Left lung (tissue), 10 donors: ENCODE data around the gene CMIP. TPM values are rescaled to one million over a fixed set of nuclear protein-coding genes. Genes with fewer than 3 reads are reported as not detected.

Experiments used
- ATAC-seq: fragments of 200-7000 bp; cut with Tn5 transposase; one replicate; pipeline ENCODE4 v1.9.1; 2020; ENCODE audit warnings: moderate library complexity
- DNase-seq, 4 donors: peaks; one replicate each; pipeline ENCODE4 v3.0.0-alpha.2; 2013 to 2020
- H3K27ac ChIP-seq, 2 donors: fragments of 200-600 bp; sonication (generic) in 1 of 2; one replicate each; pipeline versions ENCODE4 v1.5.0 to v1.8.0; 2020 to 2021
- H3K27me3 ChIP-seq, 2 donors: fragments of 200-600 bp; sonication (generic) in 1 of 2; one replicate each; pipeline versions ENCODE4 v1.5.0 to v1.8.0; 2020 to 2021
- H3K36me3 ChIP-seq, 2 donors: fragments of 200-600 bp; sonication (generic) in 1 of 2; one replicate each; pipeline versions ENCODE4 v1.5.0 to v1.8.0; 2020 to 2021
- H3K4me1 ChIP-seq, 2 donors: fragments of 200-600 bp; one replicate each; pipeline ENCODE4 v1.8.0; 2021
- H3K4me3 ChIP-seq, 2 donors: fragments of 200-600 bp; sonication (generic) in 1 of 2; one replicate each; pipeline versions ENCODE4 v1.5.0 to v1.8.0; 2020 to 2021; ENCODE audit warnings: mild to moderate bottlenecking in 1 of 2
- H3K9me3 ChIP-seq, 2 donors: fragments of 200-600 bp; sonication (generic) in 1 of 2; one replicate each; pipeline versions ENCODE4 v1.5.0 to v1.8.0; 2020 to 2021
- CTCF ChIP-seq, 2 donors: fragments of 200-600 bp; sonication (generic) in 1 of 2; IDR thresholded peaks; one replicate each; pipeline versions ENCODE4 v1.5.0 to v1.8.0; 2021; ENCODE audit warnings: antibody characterized with exemption in 2 of 2
- intact Hi-C, 2 donors: fragments of 100-400 bp; cut with DNase I; formaldehyde crosslinking; loops; one replicate each; pipeline versions ENCODE4 v1.11.2 to v1.14.2; 2022
- polyA plus RNA-seq, 6 donors: library from polyadenylated mRNA; unstranded; fragments of 120-200 nt; gene quantifications; one replicate each; pipeline ENCODE4 v1.2.1, GENCODE V29; 2013; ENCODE audit not compliant: insufficient read length in 6 of 6
- total RNA-seq, 2 donors: library from RNA; stranded (reverse); fragmentation: NEBNext Ultra II Directional; extraction: Animal tissue kit (Norgen Biotek cat#: 25700); gene quantifications; one replicate each; pipeline ENCODE4 v1.2.1, GENCODE V29; 2021
- donor health status: DM: no; HTN: yes; CAD: no.
- donor health status: DM: no; HTN: no; CAD: no.

The CMIP gene
- total and polyA plus RNA-seq, 8 donors: 35.3 to 55.8 (median 40.4) TPM

GRCh38 chr16:81734632-81735434 is 290.2 kb downstream of the CMIP start:
- no peak for TF ChIP-seq CTCF (IDR thresholded peaks at IDR 0.05)
- DNase-seq (no peak), ATAC-seq (no peak)
- no peaks in the 10 kb centered on the region for H3K9me3 ChIP-seq
- no peaks in the 10 kb centered on the region for H3K36me3 ChIP-seq
- H3K27ac ChIP-seq: no peak overlapping the region
- intact Hi-C loops: no loop called here
- H3K27me3 ChIP-seq: no peaks in the 10 kb centered on the region
- H3K4me3 ChIP-seq: no peak overlapping the region
- H3K4me1 ChIP-seq: peaks cover 4 to 34% of the 10 kb centered on the region in 2 donors

GRCh38 chr16:81737885-81738536 is 293.4 kb downstream of the CMIP start:
- ATAC-seq: peak; percentile 98

GRCh38 chr16:81738783-81739496 is 294.3 kb downstream of the CMIP start:
- H3K36me3 ChIP-seq: no peaks in the 10 kb centered on the region
- intact Hi-C loops: no loop called here
- H3K9me3 ChIP-seq: no peaks in the 10 kb centered on the region
- no peaks in the 10 kb centered on the region for H3K27me3 ChIP-seq
- peak overlapping the region in 1 of 2 donors; percentile 84 for H3K27ac ChIP-seq
- DNase-seq (peak in 2 of 4 donors; percentile 84 to 95), ATAC-seq (peak; percentile 64)
- no peak for TF ChIP-seq CTCF (IDR thresholded peaks at IDR 0.05)
- H3K4me3 ChIP-seq: no peak overlapping the region
- H3K4me1 ChIP-seq: peaks cover 4 to 39% of the 10 kb centered on the region in 2 donors

More at GRCh38 chr16:81737885-81738536, 293.4 kb downstream of the CMIP start:
- Histone ChIP-seq H3K36me3 (no peaks in the 10 kb centered on the region), H3K27ac (peak overlapping the region in 1 of 2 donors; percentile 84), H3K27me3 (no peaks in the 10 kb centered on the region), H3K4me1 (peaks cover 4 to 39% of the 10 kb centered on the region in 2 donors), H3K4me3 (no peak overlapping the region), H3K9me3 (no peaks in the 10 kb centered on the region)
- peak; percentile 51 to 87 (median 78) for DNase-seq
- peak; percentile 78 to 90 for TF ChIP-seq CTCF (IDR thresholded peaks at IDR 0.05)
- intact Hi-C loops: no loop called here

- ATAC-seq (no peak), DNase-seq (no peak)
- Histone ChIP-seq H3K4me1 (peaks cover 4 to 39% of the 10 kb centered on the region in 2 donors), H3K4me3 (no peak overlapping the region), H3K27me3 (no peaks in the 10 kb centered on the region), H3K27ac (peak overlapping the region in 1 of 2 donors; percentile 84), H3K36me3 (no peaks in the 10 kb centered on the region), H3K9me3 (no peaks in the 10 kb centered on the region)
- TF ChIP-seq CTCF (IDR thresholded peaks at IDR 0.05): no peak
- intact Hi-C loops: no loop called here
Observed at GRCh38 chr16:81739503-81739902, 294.9 kb downstream of the CMIP start.
